Activated CD4-positive, alpha-beta T cell treated with anti-CD3 and anti-CD28 coated beads, Interleukin-10, Interleukin-2, amounts not matched to agents 100 ng/mL and 50 ng/mL, durations not matched to agents 16 hours and 8 hours (primary cell): ENCODE results near the gene SPATS2L.

Source experiments
- DNase-seq: peaks from one replicate; pipeline ENCODE4 v3.0.0-alpha.2; 2020

SPATS2L gene

GRCh38 chr2:200418399-200418798 lies 111.9 kb downstream of the SPATS2L start:
- DNase-seq: no peak

GRCh38 chr2:200419325-200419724 lies 112.8 kb downstream of the SPATS2L start:
- no peak for DNase-seq

GRCh38 chr2:200421270-200421669 lies 114.8 kb downstream of the SPATS2L start:
- no peak for DNase-seq

- DNase-seq: no peak
Measured at GRCh38 chr2:200422071-200422470, 115.6 kb downstream of the SPATS2L start.

GRCh38 chr2:200422532-200423261 lies 116.2 kb downstream of the SPATS2L start:
- peak; percentile 22 for DNase-seq

- DNase-seq: no peak
Measured at GRCh38 chr2:200423541-200423940, 117.0 kb downstream of the SPATS2L start.

GRCh38 chr2:200425026-200425821 lies 118.7 kb downstream of the SPATS2L start:
- DNase-seq: no peak

- no peak for DNase-seq
Measured at GRCh38 chr2:200426754-200427153, 120.3 kb downstream of the SPATS2L start.

- no peak for DNase-seq
Measured at GRCh38 chr2:200428961-200429665, 122.6 kb downstream of the SPATS2L start.

GRCh38 chr2:200430017-200430416 lies 123.5 kb downstream of the SPATS2L start:
- no peak for DNase-seq

GRCh38 chr2:200431996-200432705 lies 125.7 kb downstream of the SPATS2L start:
- no peak for DNase-seq

- DNase-seq: no peak
Measured at GRCh38 chr2:200435379-200435778, 128.9 kb downstream of the SPATS2L start.

- DNase-seq: no peak
Measured at GRCh38 chr2:200438251-200438650, 131.8 kb downstream of the SPATS2L start.

- DNase-seq: no peak
Measured at GRCh38 chr2:200438846-200439245, 132.4 kb downstream of the SPATS2L start.

- no peak for DNase-seq
Measured at GRCh38 chr2:200439981-200440380, 133.5 kb downstream of the SPATS2L start.

- no peak for DNase-seq
Measured at GRCh38 chr2:200442471-200442870, 136.0 kb downstream of the SPATS2L start.

GRCh38 chr2:200443376-200443775 lies 136.9 kb downstream of the SPATS2L start:
- DNase-seq: no peak

- DNase-seq: no peak
Measured at GRCh38 chr2:200443916-200444315, 137.4 kb downstream of the SPATS2L start.

GRCh38 chr2:200444530-200444929 lies 138.0 kb downstream of the SPATS2L start:
- DNase-seq: no peak

- DNase-seq: no peak
Measured at GRCh38 chr2:200445284-200445683, 138.8 kb downstream of the SPATS2L start.

- DNase-seq: no peak
Measured at GRCh38 chr2:200446612-200447011, 140.1 kb downstream of the SPATS2L start.

- peak; percentile 11 for DNase-seq
Measured at GRCh38 chr2:200447139-200447855, 140.8 kb downstream of the SPATS2L start.
